Measurements from ENCODE around the gene WDR62.

WDR62 gene

DNA sequence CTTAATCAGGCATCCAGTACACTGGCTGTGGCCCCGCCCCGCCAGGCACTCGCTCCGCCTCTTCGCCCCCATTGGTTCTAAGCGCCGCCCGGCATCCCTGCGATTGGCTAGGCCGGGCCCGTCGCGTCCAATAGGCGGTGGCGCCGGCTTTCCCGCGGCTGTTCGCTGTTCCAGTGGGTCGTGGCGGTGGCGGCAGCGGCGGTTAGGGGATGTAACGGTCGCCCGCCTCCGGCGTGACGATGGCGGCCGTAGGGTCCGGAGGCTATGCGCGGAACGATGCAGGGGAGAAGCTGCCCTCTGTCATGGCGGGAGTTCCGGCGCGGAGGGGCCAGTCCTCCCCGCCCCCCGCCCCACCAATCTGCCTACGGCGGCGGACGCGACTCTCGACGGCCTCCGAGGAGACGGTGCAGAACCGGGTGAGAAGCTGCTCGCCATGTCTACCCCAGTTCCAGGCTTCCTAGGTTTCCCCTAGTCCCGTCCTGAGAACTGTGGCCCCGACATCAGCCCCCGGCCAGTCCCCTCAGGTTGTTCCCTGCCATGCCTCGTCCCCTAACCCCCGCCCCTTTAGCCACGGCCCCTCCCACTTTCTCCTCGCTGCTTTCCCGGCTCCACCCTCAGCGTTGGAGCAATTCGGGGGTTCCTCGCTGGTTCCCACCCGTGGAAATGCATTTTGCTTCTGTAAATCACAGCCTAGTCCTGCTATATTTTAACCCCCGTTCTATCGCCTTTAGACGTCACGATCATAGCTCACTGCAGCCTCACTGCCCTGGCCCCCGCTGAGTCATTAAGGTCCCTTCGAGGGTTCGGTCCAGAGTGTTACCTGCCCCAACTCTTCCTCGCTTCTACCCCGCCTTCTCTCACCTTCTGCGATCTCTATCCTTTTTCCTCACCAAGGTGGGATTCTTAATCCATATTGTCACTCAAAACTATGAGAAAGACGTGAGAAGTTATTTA is at the start of gene WDR62:
Gene WDR62, plus strand, starts transcription at position 165 of the 954 bp plus-strand sequence. Its CDS starts 75 bp downstream, at position 240.
- DNase-seq, result peak; percentile 99

DNA sequence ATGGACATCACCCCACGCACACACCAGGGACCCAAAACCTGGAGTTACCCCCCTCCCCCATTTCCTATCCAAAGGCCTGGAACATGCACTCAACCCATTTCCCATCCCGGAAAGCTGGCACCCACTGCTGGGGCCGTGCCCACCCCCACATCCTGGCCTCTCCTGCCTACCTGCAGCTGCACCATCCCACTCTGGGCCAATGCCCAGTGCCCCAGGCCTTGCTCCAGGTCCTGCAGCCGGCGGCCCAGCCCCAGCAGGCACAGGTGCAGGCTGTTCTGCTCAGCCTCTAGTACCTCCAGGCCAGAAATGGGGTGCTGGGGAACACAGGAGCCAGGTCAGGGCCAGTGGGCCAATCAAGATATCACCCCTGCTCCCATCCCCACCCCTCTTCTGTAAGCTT is 47.7 kb upstream of the WDR62 start:
- DNase-seq, result no peak

DNA sequence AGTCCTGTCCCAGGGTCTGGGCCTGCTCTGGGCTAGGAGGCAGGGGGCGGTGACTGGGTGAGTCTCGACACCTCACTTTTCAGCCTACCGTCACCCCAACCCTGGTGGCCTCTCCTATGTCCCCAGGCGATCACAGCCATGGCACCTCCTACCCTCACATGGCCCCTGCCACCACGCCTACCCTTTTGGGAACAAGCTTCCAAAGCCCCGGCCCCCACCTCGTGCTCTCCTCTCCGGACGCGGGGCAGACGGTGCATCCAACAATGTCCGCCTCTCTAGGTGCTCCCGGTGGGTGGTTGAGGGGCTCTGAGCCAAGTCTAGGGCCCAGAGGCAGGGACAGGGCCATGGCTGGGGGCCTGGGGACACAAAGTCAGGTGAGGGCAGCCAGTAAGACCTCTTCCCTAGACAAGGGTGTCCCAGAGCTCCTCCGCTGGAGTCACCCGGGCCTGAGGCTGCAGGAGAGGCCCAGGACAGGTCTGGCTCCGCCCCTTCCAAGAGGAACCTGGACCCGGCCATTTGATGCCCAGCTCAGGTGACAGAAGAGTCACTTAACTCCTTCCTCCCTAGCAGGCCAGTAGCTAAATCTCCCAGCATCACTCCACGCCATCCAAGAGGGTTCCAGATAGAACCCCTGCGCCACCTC is 46.2 kb upstream of the WDR62 start, which contains the start of gene SYNE4:
Gene SYNE4, minus strand, starts transcription at position 478 of the 643 bp plus-strand sequence. Its CDS starts 132 bp downstream, at position 346.
- no peak for DNase-seq

DNA sequence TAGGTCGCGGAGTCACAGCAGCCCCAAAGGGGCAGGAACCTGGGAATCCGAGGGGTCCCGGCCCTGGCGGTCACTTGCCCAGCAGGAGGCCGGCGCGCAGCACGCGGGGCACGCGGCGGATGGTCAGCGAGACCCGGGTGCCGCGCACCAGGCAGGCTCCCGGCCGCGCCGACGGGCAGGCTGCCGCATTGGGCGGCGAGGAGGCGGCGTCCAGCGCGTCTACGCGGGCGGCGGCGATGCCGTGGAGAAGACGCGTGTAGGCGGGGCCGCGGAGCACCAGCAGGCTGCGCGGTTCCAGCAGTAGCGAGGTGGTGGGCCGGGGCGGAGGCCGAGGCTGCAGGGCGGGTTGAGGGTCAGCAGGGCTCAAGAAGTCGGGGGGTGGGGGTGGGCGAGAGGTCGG is 45.5 kb upstream of the WDR62 start:
- peak; percentile 55 for DNase-seq

DNA sequence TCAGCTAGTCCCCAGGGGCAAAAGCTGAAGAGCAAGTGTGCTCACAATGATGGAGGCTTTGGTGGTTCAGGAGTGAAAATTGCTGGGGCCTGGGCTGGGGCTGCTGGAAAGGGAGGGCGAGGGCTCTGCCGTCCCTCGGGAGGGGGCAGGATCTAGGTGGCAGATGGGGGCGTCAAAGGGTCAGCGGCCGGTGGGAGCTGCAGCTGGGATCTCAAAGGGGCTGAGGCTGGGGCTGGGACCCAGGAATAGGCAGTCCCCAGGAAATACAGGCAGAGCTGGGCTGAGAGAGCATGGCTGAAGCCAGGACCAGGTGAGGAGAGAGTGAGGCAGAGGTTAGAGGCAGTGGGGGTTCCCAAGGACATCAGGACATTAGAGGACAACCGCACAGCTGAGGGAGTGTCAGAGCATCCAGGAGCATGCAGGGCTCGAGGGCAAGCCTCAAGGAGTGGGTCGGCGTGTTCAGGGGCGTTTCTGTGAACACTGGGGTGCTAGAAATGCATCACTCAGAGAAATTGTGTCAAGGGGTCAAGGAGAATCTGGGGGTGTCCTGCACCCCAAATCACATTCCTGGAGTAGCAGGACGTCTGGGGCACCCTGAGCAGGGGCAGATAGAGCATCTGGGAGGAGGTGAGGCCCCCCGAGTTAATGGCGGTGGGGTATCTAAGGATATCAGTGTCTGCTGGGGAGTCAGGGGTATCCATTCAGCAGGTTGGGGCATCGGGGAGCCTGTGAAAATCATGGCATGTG is 44.9 kb upstream of the WDR62 start:
- DNase-seq, result no peak

DNA sequence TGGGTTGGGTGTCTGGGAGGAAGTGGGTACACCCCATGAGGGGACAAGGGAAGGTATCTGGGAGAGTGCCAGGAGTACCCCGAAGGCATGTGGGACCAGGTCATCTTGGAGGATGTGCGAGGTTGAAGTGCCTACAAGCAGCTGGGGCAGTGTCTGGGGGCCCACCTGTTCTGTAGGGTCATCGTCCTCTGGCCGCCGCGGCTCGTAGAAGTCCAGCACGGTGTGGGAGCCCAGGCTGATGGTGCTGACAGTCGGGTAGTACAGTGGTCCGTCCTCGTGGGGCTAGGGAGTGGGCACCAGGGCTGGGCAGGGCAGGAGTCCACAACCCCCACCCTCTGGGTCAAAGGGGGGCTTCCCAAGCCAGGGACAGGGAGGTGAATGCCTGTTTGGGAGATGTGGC is 44.3 kb upstream of the WDR62 start:
- no peak for DNase-seq

DNA sequence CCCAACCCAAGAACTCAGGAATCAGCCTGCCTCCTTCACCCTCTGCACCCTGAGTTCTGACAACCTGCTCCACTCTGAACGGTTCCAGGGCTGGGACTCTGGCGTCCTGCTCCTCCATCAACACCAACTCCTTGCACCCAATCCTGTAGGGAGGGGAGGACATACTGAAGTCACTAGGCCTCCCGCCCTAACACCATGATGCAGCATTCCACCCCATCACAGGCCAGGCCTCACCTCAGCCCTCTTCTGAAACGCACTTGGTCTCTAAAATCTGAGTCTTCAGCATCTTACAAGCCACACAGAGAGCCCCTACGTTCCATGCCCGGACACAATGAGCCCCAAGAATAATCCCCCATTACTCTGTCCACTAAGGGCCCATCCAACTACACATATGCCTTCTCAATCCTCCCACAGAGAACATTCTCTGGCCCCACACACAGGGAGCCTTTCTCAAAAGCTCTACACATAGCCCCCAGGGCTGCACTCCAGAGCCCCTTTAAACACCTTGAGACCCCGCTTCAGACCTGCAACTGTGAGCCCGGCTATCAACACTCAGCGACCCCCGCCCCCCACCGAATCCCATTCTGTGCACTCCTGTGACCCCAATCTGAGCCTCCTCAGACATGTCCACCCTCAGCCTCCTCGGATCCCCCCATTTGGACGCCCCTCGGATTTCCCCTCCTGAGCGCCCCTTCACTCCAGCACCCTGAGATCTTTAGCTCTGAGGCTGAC is 41.3 kb upstream of the WDR62 start:
- DNase-seq, result no peak

DNA sequence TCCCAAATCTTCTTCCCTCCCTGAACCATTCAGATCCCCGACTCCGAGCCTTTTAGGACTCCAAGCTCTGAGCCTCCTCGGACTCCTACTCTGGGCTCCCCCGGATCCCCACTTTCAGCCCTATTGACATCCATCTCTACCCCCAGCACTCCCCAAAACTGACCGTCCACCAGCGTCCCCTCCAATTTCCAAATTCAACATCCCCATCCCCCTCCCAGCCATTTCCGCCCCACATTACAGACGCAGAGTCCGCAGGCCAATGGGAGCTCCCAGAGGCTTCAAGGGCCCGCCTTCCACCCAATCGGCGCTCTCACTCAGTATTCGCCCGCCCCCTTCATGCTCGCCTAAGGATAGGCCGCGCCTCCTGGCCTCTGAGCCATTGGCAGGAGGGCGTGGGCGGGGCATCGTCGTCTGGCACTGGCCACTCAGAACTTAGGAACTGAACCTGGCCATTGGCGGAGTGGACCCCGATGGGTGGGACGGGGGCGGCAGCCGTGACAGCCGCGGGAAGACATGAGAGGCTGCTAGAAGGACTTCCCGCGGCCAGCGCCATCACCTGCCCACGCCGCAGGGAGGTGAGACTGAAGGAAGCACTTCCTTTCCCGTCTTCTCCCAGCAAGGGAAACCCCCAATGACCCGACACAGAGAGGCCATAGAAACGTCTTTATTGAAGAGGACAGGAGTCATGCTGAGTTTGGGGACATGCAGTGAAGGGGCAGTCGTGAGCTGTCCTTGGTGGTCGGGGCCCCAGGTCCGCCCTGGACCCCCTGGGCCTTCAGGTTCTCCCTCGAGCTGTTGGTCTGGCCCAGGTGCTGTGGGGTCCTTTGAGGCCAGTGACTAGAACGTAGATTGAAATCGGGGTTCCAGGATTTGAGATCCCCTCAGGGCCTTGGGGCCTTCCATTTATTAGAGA is 40.4 kb upstream of the WDR62 start, which contains the start of gene ALKBH6:
Gene ALKBH6, minus strand, starts transcription at position 202 of the 913 bp plus-strand sequence. CDS start 816 bp downstream, outside the sequence.
- peak; percentile 94 for DNase-seq

DNA sequence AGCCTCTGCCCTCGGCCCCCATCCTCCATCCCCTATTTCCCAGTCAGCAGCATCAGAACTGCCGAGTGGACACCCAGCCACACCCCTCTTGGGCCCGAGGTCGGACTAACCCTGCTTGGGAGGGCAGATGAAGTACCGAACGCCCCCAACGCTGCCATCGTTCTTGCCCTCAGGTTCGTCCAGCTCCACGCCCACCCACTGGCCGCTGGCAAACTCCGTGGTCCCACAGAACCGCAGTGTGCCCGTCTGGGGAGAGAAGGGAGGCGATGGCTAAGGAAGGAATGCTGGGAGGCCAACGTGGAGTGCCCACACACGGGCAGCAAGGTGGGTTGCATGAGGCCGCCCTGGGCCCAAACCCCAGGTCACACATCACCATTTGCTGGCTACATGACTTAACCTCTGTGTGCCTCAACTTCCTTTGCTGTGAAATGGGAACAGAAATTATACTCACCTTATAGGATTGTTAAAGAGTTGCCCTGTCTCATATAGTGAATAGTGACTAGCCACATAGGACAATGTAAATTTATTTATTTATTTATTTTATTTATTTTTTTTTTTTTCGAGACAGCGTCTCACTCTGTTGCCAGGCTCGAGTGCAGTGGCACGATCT is 35.5 kb upstream of the WDR62 start:
- DNase-seq, result no peak

DNA sequence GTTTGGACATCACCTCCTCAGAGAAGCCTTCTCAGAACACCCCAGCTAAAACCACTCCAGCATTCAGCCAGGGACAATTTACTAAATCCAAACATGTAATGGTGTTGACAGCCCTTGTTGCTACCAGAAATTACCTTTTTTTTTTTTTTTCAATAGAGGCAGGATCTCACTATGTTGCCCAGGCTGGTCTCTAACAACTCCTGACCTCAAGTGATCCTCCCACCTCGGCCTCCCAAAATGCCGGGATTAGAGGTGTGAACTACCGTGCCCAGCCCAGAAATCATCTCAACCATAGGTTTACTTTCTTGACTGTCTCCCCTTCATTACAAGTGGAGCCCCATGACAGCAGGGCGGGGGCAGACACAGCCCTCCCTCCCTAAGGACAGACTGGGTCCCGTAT is 31.3 kb upstream of the WDR62 start:
- no peak for DNase-seq

DNA sequence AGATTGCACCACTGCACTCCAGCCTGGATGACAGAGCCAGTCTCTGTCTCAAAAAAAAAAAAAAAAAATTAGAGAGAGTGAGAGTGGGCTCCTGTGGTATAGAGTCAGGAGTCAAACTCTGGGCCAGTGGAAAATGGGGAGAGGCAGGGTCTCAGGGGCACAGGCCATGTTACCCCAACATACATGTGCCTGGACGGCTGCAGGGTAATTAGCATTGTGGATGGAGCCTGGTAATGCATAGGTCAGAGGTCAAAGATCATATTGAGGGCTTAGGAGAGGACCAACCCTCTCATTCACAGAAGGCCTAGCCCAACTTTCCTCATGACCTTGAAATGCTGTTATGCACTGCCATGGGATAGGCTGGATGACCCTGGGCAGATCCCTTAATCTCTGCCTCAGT is 29.2 kb upstream of the WDR62 start:
- DNase-seq, result no peak

DNA sequence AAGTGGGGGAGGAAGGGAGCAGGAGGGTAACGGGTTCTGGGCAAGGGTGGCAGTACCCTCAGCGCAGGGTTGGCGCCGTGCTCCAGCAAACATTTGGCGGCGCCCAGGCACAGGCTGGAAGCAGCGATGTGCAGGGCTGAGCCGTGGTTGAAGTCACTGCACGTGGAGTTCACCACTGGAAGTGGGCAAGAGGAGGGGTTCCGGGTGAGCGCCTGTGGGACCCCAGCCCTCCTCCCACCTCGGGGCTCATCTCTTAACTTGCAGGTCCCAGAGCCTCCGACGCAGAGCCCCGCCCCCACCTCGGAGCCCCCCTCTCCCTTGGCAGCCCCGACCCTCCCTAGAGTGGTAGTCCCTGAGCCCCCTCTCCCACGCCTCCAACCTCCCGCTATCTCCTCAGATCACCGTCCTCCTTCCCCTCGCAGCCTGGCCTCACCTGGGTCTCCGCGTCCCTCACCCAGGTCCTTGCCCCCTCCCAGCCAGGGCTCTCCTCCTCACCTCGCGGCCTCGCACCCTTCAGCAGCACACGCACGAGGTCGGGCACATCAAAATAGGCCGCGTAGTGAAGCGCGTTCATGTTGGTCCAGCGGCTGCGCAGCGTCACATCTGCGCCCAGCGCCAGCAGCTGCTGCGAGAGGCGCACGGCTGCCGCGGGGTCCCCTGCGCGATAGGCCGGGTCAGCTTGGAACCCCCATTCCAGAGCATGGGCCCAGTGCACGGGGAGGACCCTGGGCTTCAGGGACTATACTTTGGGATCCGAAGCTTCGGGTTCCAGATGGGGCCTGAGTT is 28.4 kb upstream of the WDR62 start:
- no peak for DNase-seq

DNA sequence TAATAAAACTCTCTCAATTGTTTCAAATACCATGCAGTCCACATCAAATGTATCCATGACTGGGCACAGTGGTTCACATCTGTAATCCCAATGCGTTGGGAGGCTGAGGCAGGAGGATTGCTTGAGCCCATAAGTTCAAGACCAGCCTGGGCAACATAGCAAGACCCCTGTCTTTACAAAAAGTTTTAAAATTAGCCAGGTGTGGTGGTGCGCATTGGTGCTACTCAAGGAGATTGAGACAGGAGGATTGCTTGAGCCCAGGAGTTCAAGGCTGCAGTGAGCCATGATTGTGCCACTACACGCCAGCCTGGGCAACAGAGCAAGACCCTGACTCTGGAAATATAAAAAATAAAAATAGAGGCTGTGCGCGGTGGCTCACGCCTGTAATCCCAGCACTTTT is 27.0 kb upstream of the WDR62 start:
- DNase-seq, result no peak

DNA sequence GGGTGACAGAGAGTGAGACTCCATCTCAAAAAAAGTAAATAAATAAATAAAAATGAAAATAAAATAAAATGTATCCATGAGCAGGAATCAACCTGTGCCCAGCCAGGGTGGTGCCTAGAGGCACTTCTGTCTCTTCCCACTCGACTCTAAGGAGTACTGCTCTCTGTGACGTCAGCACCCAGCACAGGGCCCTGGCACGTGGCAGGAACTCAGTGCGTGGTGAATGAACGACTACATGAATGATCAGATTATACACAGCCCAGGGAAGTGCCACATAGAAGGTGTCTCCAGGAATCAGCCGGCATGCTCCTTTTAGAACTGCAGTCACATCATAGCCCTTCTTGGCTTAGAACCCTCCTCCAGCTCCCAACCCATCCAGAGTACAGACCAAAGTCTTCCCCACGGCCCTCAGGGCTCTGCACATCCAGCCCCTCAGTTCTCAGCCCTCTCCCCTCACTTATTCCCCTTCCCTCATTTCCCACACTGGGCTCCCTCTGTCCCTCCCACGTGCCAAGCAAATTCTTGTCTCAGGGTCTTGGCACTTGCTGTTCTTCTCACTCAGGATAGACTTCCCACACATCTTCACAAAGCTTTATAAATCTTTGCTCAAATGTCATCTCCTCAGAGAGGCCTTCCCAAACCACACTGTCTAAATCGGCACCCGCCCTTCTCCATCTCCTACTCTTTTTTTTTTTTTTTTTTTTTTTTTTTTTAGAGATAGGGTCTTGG is 26.2 kb upstream of the WDR62 start:
- DNase-seq, result no peak

DNA sequence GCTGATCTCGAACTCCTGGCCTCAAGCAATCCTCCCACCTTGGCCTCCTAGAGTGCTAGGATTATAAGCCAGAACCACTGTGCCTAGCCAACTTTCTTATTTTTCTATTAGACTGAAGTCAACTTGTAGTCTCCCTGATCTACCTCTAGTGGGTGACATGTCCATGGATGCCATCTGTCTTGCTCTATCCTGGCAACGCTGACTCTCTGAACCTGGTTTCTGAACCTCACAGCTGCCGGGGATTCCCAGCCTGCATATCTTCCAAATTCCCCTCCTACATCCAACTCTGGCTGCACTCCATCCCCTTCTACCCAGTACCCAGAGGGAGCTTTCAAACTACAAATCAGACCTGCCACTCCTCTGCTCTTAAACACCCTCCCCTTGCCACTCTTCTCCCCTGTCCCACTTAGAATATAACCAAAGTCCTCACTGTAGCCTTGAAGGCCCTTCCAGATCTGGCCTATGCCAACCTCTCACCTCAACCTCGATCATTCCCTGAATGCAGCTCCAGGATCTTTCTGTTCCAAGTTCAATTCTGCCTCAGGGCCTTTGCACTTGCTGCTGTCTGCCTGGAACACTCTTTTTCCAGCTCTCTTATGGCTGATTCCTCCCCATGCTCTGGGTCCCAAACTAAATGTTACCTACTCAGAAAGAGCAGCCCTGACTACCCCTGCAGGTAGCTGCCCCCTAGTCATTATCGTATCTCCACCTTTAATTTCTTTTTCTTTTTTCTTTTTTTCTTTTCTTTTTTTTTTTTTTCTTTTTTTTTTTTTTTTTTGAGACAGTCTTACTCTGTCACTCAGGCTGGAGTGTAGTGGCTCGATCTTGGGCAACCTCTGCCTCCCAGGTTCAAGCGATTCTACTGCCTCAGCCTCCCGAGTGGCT is 24.2 kb upstream of the WDR62 start:
- no peak for DNase-seq

DNA sequence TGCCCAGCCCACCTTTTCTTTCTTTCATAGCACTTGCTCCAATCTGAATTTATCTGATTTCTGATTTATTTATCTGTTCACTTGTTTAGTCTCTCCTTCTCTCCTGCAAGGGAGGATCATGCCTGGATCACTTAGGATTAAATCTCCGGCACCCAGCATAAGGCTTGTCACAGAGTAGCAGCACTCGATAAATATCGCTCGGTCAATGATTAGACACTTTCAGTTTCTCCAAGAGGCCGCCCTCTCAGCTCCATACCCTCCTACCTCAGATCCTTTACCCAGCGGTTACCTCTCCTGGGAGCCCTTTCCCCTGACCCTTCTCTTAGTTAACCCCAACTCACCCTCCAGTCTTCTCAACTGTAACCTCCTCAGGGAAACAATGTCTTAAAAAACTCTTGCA is 23.4 kb upstream of the WDR62 start:
- DNase-seq, result no peak

DNA sequence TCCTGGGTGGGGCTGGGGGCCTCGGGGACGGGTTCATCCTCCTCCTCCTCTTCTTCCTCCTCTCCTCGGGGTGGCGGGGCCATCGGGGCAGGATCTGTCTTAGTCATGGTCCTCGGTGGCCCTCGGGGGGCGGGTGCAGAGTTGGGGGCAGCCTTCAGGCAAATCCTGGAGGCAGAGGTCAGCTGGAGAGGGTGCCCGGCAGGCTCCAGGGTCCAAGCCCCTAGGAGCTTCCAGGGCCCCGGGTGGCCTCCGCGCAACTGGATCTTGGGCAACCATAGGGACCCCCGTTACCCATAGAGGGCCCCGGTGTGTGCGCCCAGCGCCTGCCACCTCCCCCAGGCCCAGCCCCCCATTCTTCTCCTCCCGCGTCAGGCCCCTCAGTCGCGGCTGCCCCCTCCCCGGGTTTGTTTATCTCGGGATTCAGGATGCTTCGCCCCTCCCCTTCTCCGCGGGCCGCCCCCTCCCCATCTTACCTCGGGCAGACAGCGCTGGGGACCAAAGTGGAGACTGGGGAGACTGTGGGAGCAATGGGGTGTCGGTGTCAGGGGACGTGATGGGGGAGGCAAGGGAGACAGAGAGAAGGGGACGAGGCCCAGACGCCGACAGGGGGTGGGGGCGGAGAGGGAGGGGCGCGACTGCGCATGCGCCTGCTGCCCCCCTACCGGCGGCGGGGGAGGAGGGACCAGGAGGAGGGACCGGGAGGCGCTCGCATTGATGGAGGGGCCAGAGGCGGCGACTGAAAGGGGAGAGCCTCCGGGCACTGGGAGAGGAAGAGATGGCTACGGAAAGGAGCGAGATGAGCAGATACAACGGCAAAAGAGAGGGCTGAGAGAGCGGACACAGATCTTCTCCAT is 22.2 kb upstream of the WDR62 start, which contains the start of gene CLIP3:
Gene CLIP3, minus strand, starts transcription at position 623 of the 854 bp plus-strand sequence. Its CDS starts 516 bp downstream, at position 107.
- peak; percentile 79 for DNase-seq

Measured in retina (tissue), 1 donor.